GM18867 (cell line): ENCODE measurements around the gene PPEF2.

Source experiments
- ATAC-seq: cut with Tn5 transposase; IDR thresholded peaks from one replicate; pipeline ENCODE4 v1.9.1; 2021; ENCODE audit warnings: mild to moderate bottlenecking, moderate library complexity; ENCODE audit not compliant: unreplicated experiment

Gene PPEF2

DNA sequence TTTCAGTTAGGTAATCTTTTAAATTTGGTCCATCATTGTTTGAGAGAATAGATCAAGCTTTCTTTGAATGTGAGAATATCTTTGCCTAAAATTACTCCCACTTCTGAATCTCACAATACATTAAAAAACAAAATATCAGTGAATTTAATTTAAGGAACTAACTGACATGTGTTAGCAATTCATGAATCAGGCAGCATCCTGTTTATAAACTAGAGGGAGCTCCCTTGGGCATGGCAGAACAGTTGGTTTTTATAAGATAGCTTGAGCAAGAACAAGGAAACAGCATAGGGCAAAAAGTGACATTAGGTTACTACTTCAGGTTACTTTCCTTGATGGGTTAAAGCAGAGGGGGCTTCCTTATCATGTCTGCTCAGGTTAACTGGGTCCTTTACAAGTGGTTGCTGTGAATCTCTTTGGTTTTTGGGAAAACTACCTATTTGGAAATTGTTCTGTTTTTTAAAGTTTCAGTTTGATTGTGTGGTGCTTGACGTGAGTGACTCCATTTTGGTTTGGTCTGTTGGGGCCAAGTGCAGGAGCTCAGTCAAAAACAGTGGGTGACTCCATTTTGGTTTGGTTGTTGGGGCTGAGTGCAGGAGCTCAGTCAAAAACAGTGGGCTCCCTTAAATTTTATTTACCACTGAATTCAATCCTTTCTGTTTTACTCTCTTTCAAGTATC lies 68.0 kb downstream of the PPEF2 start:
- no peak for ATAC-seq

DNA sequence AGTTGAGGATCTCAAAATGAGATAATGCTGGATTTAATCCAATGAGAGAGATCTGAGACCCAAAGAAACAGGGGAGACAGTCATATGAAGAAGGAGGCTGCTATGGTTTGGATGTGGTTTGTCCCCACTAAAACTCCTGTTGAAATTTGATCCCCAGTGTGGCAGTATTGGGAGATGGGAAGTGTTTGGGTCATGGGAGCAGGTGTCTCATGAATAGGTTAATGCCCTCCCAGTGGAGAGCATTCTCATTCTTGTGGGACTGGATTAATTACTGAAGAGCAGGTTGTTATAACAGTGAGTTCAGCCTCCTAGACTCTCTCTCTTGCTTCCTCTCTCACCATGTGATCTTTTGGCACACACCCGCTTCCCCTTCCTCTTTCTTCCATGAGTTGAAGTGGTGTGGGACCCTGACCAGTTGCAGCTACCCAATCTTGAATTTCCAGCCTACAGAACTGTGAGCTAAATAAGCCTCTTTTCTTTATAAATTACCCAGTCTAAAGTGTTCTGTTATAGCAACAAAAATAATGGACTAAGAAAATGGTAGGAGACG lies 70.3 kb downstream of the PPEF2 start:
- ATAC-seq = no peak

DNA sequence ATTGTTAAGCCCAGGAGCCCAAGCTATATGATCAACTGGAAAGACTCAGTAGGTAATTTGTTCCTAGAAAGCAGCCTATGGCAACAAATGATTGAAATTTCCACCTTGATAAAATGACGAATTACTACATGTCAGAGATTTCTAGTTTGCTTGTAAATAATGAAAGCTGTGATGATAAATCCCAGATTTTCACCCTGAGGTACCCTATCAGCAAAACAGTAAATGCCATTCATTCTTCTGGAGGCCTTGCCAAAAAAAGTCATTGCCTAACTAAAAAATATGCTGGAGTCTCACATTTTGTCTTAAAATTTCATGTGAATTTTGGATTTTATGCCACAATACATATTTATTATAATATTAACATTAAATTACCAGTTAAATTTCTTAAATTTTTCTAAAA lies 71.3 kb downstream of the PPEF2 start:
- ATAC-seq = no peak

DNA sequence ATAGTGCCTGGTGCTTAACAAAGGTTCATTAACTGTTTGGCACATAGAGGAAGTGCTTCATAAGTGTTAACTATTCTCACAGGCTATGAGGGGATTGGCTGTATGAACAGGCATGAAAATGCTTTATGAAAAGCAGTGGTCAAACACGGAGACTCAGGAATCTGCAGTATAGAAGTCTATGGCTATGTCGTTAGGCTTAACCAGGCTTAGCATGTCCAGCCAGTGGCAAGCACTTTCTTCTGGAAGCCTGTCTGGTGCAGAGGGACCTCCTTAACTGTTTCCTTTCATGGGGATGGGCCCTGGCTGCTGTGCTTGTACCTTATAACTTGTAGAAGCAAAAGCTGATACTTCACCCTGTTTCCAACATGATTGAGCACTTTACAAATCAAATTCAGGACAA lies 78.4 kb downstream of the PPEF2 start:
- no peak for ATAC-seq

DNA sequence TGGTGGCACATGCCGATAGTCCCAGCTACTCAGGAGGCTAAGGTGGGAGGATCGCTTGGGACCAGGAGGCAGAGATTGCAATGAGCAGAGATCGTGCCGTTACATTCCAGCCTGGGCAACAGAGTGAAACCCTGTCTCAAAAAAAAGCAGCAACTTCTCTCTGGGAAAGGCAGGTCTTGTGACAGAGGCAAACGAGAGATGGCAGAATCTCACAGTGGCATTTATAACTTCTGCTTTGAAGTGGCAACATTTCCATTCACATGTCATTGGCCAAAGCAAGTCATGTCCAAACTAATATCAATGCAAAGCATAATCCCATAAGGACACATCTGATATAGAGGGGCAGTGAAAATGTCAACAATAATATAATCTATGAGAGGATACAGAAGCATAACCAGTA lies 79.8 kb downstream of the PPEF2 start:
- no peak for ATAC-seq

DNA sequence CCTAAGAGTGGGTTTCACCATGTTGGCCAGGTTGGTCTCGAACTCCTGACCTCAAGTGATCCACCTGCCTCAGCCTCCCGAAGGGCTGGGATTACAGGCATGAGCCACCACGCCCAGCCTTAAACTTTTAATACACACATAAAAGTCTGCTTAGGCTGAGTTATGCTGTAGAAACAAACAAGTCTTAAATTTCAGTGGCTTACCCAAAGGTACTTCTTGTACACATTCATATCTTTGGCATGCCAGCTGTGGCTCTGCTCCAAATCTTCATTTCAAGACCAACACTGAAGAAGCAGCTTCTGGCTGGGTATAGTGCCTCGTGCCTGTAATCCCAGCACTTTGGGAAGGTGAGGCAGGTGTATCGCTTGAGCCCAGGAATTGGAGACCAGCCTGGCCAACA lies 80.3 kb downstream of the PPEF2 start:
- no peak for ATAC-seq

DNA sequence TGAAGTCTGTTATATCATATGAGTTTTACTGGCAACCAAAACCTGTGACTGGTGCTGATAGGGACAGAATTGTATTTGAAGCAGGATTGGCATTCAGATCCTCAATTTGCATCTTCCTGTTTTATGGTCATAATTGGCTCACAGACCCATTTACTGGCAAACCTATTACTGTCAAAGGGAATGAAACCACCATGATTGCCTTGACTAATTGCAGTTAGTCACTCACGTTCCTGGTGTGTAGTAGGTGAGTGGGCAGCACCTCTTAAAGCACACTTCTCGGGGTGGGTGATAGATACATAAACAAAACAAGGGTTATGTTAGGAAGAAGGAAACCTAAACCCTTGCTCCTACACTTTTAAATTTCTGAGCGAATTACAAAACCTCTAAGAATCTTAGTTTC lies 81.0 kb downstream of the PPEF2 start:
- no peak for ATAC-seq

DNA sequence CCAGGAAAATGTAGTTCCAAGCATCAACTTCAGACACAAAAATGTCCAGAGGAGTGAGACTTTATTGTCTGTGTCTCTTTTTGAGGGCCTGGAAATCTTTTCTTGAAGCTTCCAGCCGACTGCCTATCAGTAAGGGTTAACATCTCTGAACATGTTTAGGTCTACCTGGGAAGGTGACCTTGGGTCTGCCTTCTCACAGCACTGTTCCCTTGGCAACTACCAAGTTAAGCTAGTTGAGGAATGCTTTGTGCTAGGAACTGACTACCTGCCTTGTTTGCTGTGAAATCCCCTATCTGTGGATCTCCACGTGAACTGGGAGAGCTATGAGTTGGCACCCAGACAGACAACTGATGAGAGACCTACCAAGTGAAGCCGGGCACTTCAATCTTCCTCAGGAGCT lies 81.6 kb downstream of the PPEF2 start:
- no peak for ATAC-seq

DNA sequence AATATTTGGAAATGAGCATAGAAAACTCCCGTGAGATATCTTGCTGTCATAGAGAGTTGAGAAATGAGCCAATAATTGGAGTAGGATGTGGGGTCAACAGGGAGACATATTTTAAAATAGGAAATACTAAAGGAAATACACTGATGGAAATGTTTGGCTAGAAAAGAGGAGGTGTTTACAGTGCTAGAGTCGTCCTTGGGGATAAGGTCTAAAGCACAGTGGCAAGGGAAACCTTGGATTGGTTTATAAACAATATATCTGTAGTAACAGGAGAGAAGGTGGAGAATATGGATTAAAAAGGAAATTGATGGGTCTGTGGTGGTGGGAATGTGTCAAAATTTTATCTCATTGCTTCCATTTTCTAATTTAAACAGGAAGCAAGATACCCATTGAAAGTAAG lies 82.1 kb downstream of the PPEF2 start:
- ATAC-seq = no peak

DNA sequence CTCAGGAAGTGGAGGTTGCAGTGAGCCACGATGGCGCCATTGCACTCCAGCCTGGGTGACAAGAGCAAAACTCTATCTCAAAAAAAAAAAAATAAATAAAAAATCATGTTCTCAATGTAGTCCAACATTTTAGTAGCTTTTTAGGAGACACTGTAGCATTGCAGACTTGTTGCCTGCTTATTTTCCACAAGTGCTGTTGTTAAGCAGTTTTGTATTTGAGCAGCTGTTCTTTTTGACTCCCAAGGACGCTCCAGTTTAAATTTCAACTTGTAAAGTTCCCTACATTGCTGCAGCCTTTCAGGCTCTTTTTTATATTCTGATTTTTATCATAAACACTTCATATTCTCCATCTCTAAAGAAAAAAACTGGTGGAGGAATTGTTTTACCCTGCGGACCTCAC lies 83.1 kb downstream of the PPEF2 start:
- no peak for ATAC-seq

- no peak for ATAC-seq
These were observed 84.4 kb downstream of the PPEF2 start for GRCh38 chr4:75817901-75818300.
